Activated CD4-positive, CD25-positive, alpha-beta regulatory T cell treated with anti-CD3 and anti-CD28 coated beads, Interleukin-2, amount 50 U/mL, for 72 hours (primary cell): ENCODE results near the gene CFTR.
"Not testable (repeated sequence)": the region's sequence is repeated elsewhere in the genome, so short reads cannot be mapped to it uniquely, and the experiment has no call there.

Experiments
- DNase-seq: peaks from one replicate; pipeline ENCODE4 v3.0.0; 2021

The CFTR gene

GRCh38 chr7:117502331-117502730 lies 22.5 kb downstream of the CFTR start:
- DNase-seq, result no peak

GRCh38 chr7:117505238-117505637 lies 25.4 kb downstream of the CFTR start:
- no peak for DNase-seq

GRCh38 chr7:117508676-117509075 lies 28.9 kb downstream of the CFTR start:
- DNase-seq, result no peak

GRCh38 chr7:117517194-117517593 lies 37.4 kb downstream of the CFTR start:
- DNase-seq, result not testable (repeated sequence)

GRCh38 chr7:117530390-117530789 lies 50.6 kb downstream of the CFTR start:
- no peak for DNase-seq

GRCh38 chr7:117531595-117532244 lies 51.9 kb downstream of the CFTR start:
- no peak for DNase-seq

DNA sequence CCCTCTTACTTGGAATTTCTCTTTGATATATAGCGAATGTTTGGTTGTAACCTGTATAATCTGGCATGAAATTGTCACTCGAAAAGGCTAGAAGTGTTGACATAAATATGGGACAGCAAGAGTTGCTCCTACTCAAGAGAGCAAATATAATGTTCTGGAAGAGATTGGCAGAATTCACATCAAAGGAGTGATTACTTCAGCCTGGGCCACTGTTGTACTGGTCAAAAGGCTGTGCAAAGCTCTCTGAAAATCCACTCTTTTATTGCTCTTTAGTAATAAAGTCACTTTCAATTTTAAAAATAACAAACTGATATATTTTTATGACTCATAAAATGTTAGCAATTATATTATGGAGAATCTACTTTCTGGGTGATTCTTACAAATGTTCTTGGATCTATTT lies 58.2 kb downstream of the CFTR start:
- no peak for DNase-seq

GRCh38 chr7:117544061-117544460 lies 64.2 kb downstream of the CFTR start:
- no peak for DNase-seq

DNA sequence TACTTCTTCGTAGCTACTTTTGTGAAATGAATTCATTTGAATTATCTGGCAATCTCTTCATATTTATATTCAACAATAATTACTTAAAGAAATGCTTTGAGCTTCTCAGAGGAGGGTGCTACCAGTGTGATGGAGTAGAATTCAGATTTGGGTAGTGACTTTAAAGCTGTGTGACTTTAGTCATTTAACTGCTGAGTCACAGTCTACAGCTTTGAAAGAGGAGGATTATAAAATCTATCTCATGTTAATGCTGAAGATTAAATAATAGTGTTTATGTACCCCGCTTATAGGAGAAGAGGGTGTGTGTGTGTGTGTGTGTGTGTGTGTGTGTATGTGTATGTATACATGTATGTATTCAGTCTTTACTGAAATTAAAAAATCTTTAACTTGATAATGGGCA lies 68.2 kb downstream of the CFTR start:
- no peak for DNase-seq

- no peak for DNase-seq
Observed at GRCh38 chr7:117550625-117551024, 70.8 kb downstream of the CFTR start.

DNA sequence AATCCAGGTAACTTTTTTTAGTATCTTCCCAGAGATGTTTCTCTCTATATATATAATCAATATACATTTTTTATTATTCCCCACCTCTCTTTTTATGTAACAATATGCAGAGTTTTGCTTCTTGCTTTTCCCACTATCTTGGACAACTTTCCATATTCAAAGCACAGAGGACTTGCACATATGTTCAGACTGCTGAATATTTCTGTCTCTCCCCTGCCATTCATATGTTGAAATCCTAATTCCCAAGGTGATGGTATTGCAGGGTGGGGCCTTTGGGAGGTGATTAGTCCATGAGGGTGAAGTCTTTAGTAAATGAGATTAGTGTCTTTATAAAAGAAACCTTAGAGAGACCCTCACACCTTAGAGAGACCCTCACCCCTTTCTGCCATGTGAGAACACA lies 72.8 kb downstream of the CFTR start:
- no peak for DNase-seq

DNA sequence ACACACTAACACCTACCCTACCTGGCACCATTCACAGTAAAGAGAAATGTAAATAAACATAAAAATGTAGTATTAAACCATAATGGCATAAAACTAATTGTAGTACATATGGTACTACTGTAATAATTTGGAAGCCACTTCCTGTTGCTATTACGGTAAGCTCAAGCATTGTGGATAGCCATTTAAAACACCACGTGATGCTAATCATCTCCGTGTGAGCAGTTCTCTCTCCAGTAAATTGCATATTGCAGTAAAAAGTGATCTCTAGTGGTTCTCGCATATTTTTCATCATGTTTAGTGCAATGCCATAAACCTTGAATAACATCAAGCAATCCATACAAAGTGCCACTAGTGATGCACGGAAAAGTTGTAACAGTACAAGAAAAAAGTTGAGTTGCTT lies 75.4 kb downstream of the CFTR start:
- DNase-seq, result no peak

DNA sequence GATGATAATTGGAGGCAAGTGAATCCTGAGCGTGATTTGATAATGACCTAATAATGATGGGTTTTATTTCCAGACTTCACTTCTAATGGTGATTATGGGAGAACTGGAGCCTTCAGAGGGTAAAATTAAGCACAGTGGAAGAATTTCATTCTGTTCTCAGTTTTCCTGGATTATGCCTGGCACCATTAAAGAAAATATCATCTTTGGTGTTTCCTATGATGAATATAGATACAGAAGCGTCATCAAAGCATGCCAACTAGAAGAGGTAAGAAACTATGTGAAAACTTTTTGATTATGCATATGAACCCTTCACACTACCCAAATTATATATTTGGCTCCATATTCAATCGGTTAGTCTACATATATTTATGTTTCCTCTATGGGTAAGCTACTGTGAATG lies 79.6 kb downstream of the CFTR start:
- DNase-seq, result no peak

- no peak for DNase-seq
Observed at GRCh38 chr7:117560030-117560429, 80.2 kb downstream of the CFTR start.

DNA sequence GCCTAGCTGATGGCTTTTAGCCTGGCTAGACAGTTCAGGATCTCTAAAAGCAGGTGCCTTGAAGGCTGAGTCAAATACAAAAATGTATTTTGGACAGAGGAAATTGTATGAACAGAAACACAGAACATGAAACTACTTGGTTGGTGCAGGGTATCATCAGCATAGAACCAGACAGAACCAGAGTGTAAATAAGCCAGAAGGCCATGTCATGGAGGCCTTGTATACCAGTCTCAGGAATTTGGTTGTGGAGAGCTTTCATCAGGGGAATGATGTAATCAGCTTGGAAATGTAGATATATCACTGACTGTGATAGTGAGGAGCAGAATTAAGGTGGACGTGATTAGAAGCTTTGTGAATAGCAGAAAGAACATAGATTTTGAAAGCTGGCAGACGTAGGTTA lies 82.9 kb downstream of the CFTR start:
- DNase-seq, result no peak

DNA sequence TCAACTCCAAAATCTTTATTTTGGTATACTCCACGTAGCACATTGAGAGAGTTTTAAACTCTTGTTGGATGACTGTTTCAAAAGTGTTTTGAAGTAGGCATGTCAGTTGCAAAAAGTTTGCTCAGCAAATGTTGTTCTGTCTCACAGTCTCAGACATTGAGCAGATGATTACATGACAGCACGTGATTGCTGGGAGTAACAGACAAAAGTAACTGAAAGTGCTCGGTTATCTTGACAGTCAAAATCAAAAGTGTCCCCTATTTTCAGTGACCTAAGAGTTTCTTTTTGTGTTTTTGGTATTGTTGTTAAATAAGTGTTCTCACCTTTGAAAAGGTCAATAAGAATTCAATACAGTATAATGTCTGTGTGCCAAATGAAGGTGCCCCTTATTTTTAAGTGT lies 84.3 kb downstream of the CFTR start:
- DNase-seq, result no peak

DNA sequence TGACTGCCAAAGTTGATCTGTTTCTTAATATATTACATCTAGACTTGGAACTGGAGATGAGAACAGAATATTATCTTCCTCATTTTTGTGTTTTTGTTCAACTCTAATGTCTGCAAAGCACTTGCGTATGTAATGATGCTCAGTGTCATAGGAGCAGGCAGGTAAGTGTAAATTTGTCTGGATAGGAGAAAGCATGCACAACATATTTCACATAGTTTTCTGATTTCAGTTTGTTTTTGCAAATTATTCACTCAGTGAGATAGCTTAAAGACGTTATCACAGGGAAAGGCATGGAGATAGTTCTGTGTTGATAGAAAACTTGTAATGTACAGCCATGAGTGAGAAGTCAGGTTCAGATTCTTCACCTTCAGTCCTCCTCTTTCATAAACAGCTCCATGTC lies 84.8 kb downstream of the CFTR start:
- DNase-seq, result no peak

GRCh38 chr7:117565226-117565625 lies 85.4 kb downstream of the CFTR start:
- no peak for DNase-seq

DNA sequence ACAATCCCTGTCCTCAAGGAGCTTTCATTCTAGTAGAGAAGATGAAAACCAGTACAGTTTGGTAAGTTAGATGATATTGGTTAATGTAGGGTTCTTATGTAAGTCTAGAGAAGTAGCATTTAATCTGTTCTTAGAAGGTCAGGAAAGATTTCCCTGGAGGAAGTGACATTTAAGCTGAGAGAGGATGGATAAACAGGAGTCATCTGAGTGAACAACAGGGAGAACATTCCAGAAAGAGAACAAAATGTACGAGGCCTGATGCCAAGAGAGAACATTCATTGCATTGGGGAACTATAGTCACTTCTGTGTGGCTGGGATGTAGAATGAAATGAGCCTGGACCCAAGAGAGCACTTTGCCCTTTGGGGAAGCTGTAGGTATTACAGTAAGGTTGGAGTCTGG lies 88.0 kb downstream of the CFTR start:
- no peak for DNase-seq

DNA sequence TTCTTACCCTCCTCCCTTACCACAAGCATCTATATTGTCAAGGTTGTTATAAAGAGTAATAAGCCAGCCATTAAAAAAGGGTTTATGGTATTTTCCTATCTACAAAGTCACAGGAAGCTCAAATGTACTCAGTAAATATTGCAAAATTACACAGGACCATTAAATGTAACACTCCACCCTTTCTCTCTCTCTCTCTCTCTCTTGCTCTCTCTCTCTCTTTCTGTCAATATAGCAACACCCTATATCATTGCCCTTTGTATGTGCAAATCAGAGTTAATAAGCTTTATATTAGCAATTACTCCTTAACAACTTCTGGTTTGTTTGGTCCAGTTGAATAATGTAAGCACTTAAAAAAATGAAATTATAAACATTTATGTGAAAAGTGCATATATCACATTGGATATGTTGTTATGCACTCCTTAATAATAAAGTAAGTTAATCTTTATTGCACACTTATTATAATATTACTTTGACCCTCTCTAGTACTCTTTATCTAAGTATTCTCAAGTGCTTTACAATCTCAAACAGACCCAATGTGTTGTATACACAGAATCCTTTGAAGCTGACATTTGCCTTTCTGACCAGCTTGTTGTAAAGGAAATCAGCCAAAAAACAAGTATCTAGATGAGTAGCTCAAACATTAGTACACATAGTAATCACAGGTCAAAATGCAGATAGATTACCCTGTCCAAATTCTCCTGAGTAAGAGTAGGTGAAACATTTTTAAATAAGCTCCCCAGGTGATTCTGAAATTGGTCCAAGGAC lies 93.2 kb downstream of the CFTR start:
- DNase-seq, result no peak

GRCh38 chr7:117581424-117581823 lies 101.6 kb downstream of the CFTR start:
- no peak for DNase-seq

GRCh38 chr7:117582219-117582704 lies 102.4 kb downstream of the CFTR start:
- DNase-seq, result no peak

DNA sequence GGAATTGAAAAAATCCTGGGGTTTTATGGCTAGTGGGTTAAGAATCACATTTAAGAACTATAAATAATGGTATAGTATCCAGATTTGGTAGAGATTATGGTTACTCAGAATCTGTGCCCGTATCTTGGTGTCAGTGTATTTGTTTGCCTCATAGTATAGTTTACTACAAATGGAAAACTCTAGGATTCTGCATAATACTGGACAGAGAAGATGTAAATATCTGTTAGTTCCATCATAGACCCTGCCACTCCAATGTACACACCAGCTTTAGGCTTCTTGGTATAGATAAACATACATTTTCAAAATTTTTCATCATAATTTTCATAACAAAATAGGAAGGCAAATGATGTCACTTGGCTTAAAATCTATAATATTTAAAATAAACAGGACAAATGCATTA lies 108.1 kb downstream of the CFTR start:
- DNase-seq, result no peak

GRCh38 chr7:117588352-117588794 lies 108.5 kb downstream of the CFTR start:
- no peak for DNase-seq

GRCh38 chr7:117590191-117590590 lies 110.4 kb downstream of the CFTR start:
- no peak for DNase-seq
